Ovary (tissue), 9 donors: ENCODE data around the gene S100A10. TPM values are rescaled to one million over a fixed set of nuclear protein-coding genes. Genes with fewer than 3 reads are reported as not detected.

Experiments used
- DNase-seq, 5 donors: peaks; one replicate each; pipeline ENCODE4 v3.0.0-alpha.2; 2019 to 2020
- H3K27ac ChIP-seq, 2 donors: fragments of 200-600 bp; one replicate each; pipeline versions ENCODE4 v1.5.1 to v1.8.0; 2019 to 2022
- H3K27me3 ChIP-seq: fragments of 200-600 bp; one replicate; pipeline ENCODE4 v1.8.0; 2022
- H3K36me3 ChIP-seq: fragments of 200-600 bp; sonication (generic); one replicate; pipeline ENCODE4 v1.5.1; 2019
- H3K4me1 ChIP-seq: one replicate; pipeline ENCODE4 v1.8.1; 2013; ENCODE audit warnings: mild to moderate bottlenecking, moderate library complexity; ENCODE audit not compliant: insufficient read depth
- H3K4me3 ChIP-seq: fragments of 200-600 bp; sonication (generic); one replicate; pipeline ENCODE4 v1.5.1; 2017
- H3K9me3 ChIP-seq, 2 donors: fragments of 200-600 bp in 1 of 2; sonication (generic) in 1 of 2; one replicate each; pipeline versions ENCODE4 v1.5.1 to v1.8.1; 2013 to 2019; ENCODE audit warnings: mild to moderate bottlenecking in 1 of 2, moderate library complexity in 1 of 2
- CTCF ChIP-seq, 3 donors: fragments of 450-650 bp in 2 of 3; fragments of 200-600 bp in 1 of 3; IDR thresholded peaks; one replicate each; pipeline versions ENCODE4 v1.5.1 to v1.8.0; 2016 to 2022; ENCODE audit warnings: antibody characterized with exemption in 3 of 3, mild to moderate bottlenecking in 1 of 3
- EP300 ChIP-seq: sonication (generic); formaldehyde crosslinking; IDR thresholded peaks from one replicate; pipeline ENCODE4 v1.6.1; 2017; ENCODE audit warnings: antibody characterized with exemption
- POLR2A ChIP-seq: fragments of 450-650 bp; IDR thresholded peaks from one replicate; pipeline ENCODE4 v1.6.1; 2017; ENCODE audit warnings: antibody characterized with exemption, mild to moderate bottlenecking, moderate library complexity
- WGBS, 3 donors: extraction: QIAGEN DNeasy Blood & Tissue Kit in 1 of 3; methylation state at CpG; one replicate each; pipeline versions ENCODE4 v1.1.5 to v1.1.7; 2013 to 2017; 5-methylcytosine and 5-hydroxymethylcytosine counted together
- intact Hi-C, 4 donors: fragments of 100-400 bp; cut with DNase I; formaldehyde crosslinking; loops; one replicate each; pipeline versions ENCODE4 v1.11.0 to v1.15.1; 2022 to 2023
- polyA plus RNA-seq, 2 donors: library from polyadenylated mRNA; stranded (reverse); fragments of 200-250 nt in 1 of 2; fragments of 350-450 nt in 1 of 2; fragmentation: Illumina TruSeq in 1 of 2; extraction: RNeasy Lipid Tissue Mini Kit (QIAGEN cat#74804) in 1 of 2; gene quantifications; one replicate each; pipeline ENCODE4 v1.2.3, GENCODE V29; 2013 to 2014
- total RNA-seq, 7 donors: library from RNA; depleted of rRNA in 2 of 7; stranded (reverse); fragments of >200 nt in 2 of 7; fragmentation: NEBNext Ultra II Directional in 3 of 7; extraction: Animal tissue kit (Norgen Biotek cat#: 25700) in 3 of 7; gene quantifications; one replicate each; pipeline versions ENCODE4 v1.1.0 to v1.2.4, GENCODE V29; 2016 to 2023
- donor health status: DM: no; HTN: no; CAD: no; lungs with moderate emphysema.
- donor health status: DM: no; HTN: no; CAD: no.
- donor health status: Bipolar disorder and iron deficiency.
- donor health status: DM: yes; HTN: yes; CAD: no.
- donor health status: DM: no; HTN: no; CAD: no.
- donor health status: DM: yes; HTN: yes; CAD: no.

The S100A10 gene
- total and polyA plus RNA-seq, 9 donors, result 38.6 to 642 (median 213) TPM

- WGBS, 3 donors, result 58 to 73% (median 64%) methylated on average over 3 of the region's 3 CpGs
Measured at GRCh38 chr1:152002960-152003359, 9.3 kb upstream of the S100A10 start.

GRCh38 chr1:152001631-152002584 is 8.2 kb upstream of the S100A10 start:
- Histone ChIP-seq H3K27me3 (no peaks in the 10 kb centered on the region), H3K4me1 (no peaks in the 10 kb centered on the region), H3K36me3 (no peaks in the 10 kb centered on the region), H3K27ac (no peak overlapping the region), H3K4me3 (no peak overlapping the region), H3K9me3 (no peaks in the 10 kb centered on the region)
- intact Hi-C loops, result loop anchor here in 1 of 4 donors (2.0 kb wide), 1 partner anchor 67 kb away; no protein-coding TSS in a partner anchor
- peak; percentile 74 to 91 (median 86) for DNase-seq
- TF ChIP-seq POLR2A (no peak), CTCF (IDR thresholded peaks at IDR 0.05) (peak; percentile 72 to 86 (median 81)), EP300 (no peak)
- WGBS, 3 donors, result 59 to 63% (median 62%) methylated on average over 4 of the region's 4 CpGs

More at GRCh38 chr1:152002960-152003359, 9.3 kb upstream of the S100A10 start:
- no peak overlapping the region for H3K27ac ChIP-seq
- no peaks in the 10 kb centered on the region for H3K4me1 ChIP-seq
- no peak for DNase-seq
- no peaks in the 10 kb centered on the region for H3K9me3 ChIP-seq
- intact Hi-C loops, result no loop called here
- H3K4me3 ChIP-seq, result no peak overlapping the region
- no peaks in the 10 kb centered on the region for H3K27me3 ChIP-seq
- no peaks in the 10 kb centered on the region for H3K36me3 ChIP-seq
- TF ChIP-seq CTCF (IDR thresholded peaks at IDR 0.05), result no peak
- no peak for TF ChIP-seq POLR2A
- TF ChIP-seq EP300, result no peak

- intact Hi-C loops, result loop anchor here in 1 of 4 donors (2.0 kb wide), 1 partner anchor 66 kb away; no protein-coding TSS in a partner anchor
- Histone ChIP-seq H3K36me3 (no peaks in the 10 kb centered on the region), H3K27me3 (no peaks in the 10 kb centered on the region), H3K9me3 (no peaks in the 10 kb centered on the region), H3K4me3 (no peak overlapping the region), H3K27ac (no peak overlapping the region), H3K4me1 (no peaks in the 10 kb centered on the region)
- 57 to 63% (median 58%) methylated on average over 4 of the region's 4 CpGs for WGBS, 3 donors
- no peak for TF ChIP-seq CTCF (IDR thresholded peaks at IDR 0.05)
- no peak for TF ChIP-seq POLR2A
- no peak for TF ChIP-seq EP300
- DNase-seq, result no peak
Measured at GRCh38 chr1:152000964-152001630, 7.4 kb upstream of the S100A10 start.

DNA sequence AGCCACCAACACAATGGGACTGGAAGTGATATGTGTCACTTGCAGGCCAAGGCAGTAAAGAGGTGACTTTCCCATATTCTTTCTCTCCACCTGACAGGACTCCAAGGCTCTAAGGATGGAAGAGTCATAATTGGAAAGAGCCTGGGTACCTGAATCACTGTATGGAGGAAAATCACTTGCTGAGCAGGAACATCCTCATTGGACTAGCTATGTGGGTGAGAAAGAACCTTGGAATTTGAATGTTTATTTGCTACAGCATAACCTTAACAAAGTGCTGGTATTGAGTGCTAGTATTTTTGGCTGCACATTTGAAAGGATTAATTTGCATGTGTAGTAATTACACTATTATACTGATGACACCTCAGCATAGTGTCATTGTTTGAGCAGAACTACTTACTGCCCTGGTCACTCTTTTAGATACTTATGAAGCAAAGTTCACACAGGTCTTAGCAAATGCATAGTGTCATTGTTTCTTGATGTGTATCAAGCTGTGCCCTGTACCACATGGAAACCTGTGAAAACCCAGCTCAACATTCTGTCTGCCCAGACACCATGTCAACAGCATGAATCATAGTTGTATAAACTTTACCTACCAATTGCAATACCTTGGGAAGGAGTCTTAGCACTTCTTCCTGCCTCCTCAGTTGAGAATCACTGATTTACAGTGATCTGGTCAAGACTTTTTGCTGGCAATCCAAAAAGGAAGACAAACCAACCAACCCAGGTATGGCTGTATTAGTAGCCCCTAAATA is 5.1 kb upstream of the S100A10 start:
- Histone ChIP-seq H3K4me1 (peaks cover 6% of the 10 kb centered on the region), H3K36me3 (no peaks in the 10 kb centered on the region), H3K27me3 (no peaks in the 10 kb centered on the region), H3K9me3 (no peaks in the 10 kb centered on the region), H3K27ac (no peak overlapping the region), H3K4me3 (no peak overlapping the region)
- intact Hi-C loops, result no loop called here
- DNase-seq, result no peak
- TF ChIP-seq POLR2A (no peak), CTCF (IDR thresholded peaks at IDR 0.05) (no peak), EP300 (no peak)
